ENCODE data around the gene NSF. TPM values are rescaled to one million over a fixed set of nuclear protein-coding genes. Genes with fewer than 3 reads are reported as not detected.
"Not testable (repeated sequence)": the region's sequence is repeated elsewhere in the genome, so short reads cannot be mapped to it uniquely, and the experiment has no call there.

NSF gene
- 22.1 and 22.2 TPM in 2 replicates for total RNA-seq (2014; rRNA removed; shearing (Covaris generic))

GRCh38 chr17:46590157-46591146, at the start of gene NSF:
Gene NSF, plus strand, starts transcription at chr17:46590669. Its CDS starts 107 bp downstream, at chr17:46590776.
- not testable (repeated sequence) for H3K27me3 ChIP-seq (ENCODE audit: control insufficient read depth, insufficient read depth, low read length); H3K36me3 ChIP-seq (replicated peaks; ENCODE audit: control insufficient read depth, insufficient read depth, low read length); DNase-seq; H3K4me3 ChIP-seq (ENCODE audit: insufficient read depth, low read depth, low read length)

GRCh38 chr17:46548607-46549006, 41.9 kb upstream of the NSF start:
- not testable (repeated sequence) for DNase-seq; H3K27me3 ChIP-seq (ENCODE audit: control insufficient read depth, insufficient read depth, low read length)

GRCh38 chr17:46559155-46559554, 31.3 kb upstream of the NSF start:
- not testable (repeated sequence) for H3K4me3 ChIP-seq (ENCODE audit: insufficient read depth, low read depth, low read length); H3K27me3 ChIP-seq (ENCODE audit: control insufficient read depth, insufficient read depth, low read length); H3K36me3 ChIP-seq (replicated peaks; ENCODE audit: control insufficient read depth, insufficient read depth, low read length); DNase-seq

More at GRCh38 chr17:46548607-46549006, 41.9 kb upstream of the NSF start:
- not testable (repeated sequence) for H3K36me3 ChIP-seq (replicated peaks; ENCODE audit: control insufficient read depth, insufficient read depth, low read length); H3K4me3 ChIP-seq (ENCODE audit: insufficient read depth, low read depth, low read length)

DNA sequence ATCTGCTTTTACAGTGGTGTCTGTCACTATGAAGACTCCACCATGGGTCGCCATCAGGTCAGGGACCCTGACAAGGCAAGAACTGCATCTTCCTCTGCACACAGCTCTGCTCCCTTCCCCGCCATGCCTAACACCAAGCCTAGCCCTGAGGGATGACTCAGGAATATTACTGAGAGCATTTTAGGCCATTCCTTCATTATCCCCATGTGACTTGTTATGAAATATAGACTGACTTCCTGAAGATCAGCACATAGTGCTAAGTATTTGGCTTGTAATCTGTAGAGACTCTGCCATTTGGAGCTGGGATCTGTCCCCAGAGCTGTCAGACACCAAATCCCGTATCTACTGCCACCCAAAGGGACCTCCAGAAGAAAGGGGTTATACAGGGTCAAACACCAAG, 30.4 kb upstream of the NSF start:
- H3K27me3 ChIP-seq (ENCODE audit: control insufficient read depth, insufficient read depth, low read length); H3K4me3 ChIP-seq (ENCODE audit: insufficient read depth, low read depth, low read length); DNase-seq; H3K36me3 ChIP-seq (replicated peaks; ENCODE audit: control insufficient read depth, insufficient read depth, low read length): not testable (repeated sequence)

- H3K27me3 ChIP-seq (ENCODE audit: control insufficient read depth, insufficient read depth, low read length); H3K4me3 ChIP-seq (ENCODE audit: insufficient read depth, low read depth, low read length); H3K36me3 ChIP-seq (replicated peaks; ENCODE audit: control insufficient read depth, insufficient read depth, low read length); DNase-seq: not testable (repeated sequence)
Observed at GRCh38 chr17:46566284-46566683, 24.2 kb upstream of the NSF start.

DNA sequence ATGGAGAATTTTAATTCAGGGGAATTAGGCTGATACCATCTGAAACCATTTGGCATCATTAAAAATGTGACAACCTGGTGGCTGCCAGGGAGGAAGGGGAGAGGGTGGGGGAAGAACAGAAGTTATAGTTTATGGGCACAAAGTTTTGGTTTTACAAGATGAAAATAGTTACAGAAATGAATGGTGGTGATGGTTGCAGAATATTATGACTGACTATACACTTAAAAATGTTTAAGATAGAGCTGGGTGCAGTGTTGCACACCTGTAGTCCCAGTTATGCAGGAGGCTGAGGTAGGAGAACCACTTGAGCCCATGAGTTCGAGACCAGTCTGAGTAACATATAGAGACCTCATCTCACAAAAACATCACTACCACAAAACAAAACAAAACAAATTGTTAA, 23.5 kb upstream of the NSF start:
- not testable (repeated sequence) for DNase-seq; H3K27me3 ChIP-seq (ENCODE audit: control insufficient read depth, insufficient read depth, low read length); H3K36me3 ChIP-seq (replicated peaks; ENCODE audit: control insufficient read depth, insufficient read depth, low read length); H3K4me3 ChIP-seq (ENCODE audit: insufficient read depth, low read depth, low read length)

GRCh38 chr17:46571796-46572195, 18.7 kb upstream of the NSF start:
- H3K36me3 ChIP-seq (replicated peaks; ENCODE audit: control insufficient read depth, insufficient read depth, low read length): not testable (repeated sequence)

DNA sequence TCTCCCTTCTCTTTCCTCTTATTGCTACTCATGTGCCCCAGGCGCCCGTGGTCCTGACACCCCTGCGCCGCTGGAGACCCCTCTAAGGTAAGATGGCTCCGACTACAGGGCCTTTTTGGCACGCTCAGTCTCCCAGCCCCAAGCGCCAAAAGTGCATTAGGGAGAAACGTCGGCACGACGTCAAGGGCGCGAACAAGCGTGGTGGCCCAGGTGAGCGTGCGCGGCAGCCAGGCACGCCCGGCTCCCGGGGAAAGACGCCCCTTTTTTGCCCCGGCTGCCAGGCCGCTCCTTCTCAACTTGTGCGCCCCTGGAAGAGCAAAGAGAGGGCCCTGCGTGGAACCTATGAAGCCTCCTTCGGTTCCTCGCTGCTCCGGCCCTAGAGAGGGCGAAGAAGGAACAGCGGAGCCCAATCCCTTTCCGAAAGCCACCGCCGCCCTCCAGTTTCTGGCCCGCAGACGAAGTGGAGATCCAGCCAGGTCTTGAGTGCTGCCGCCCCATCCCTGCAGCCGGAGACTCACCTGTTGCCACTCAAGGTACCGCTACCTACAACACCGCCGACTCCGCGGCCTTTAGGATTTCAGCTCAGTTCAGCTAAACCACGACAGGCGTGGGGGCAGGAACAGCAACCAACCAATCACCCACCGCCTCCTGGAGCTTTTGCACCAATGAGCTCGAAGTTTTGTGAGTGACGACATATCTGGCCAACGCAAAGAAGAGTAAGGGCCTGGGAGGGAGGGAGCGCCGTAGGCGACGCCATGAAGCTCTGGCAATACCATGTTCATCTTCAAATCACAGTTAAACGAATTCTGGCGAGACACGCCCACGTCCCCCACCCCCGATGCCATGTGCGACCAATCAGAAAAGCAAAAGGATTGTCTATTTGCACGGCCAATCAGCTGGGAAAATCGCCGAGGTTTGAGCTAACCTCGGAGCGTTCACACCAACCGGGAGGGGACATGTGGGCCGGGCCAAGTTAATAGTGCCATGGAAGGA, 11.1 kb upstream of the NSF start, which contains the start of gene ARL17A:
Gene ARL17A (minus strand): TSS at position 609 of the 993 bp plus-strand sequence. CDS start 3,369 bp downstream, outside the sequence.
- not testable (repeated sequence) for H3K36me3 ChIP-seq (replicated peaks; ENCODE audit: control insufficient read depth, insufficient read depth, low read length); DNase-seq; H3K4me3 ChIP-seq (ENCODE audit: insufficient read depth, low read depth, low read length); H3K27me3 ChIP-seq (ENCODE audit: control insufficient read depth, insufficient read depth, low read length)

More at GRCh38 chr17:46571796-46572195, 18.7 kb upstream of the NSF start:
- DNase-seq; H3K27me3 ChIP-seq (ENCODE audit: control insufficient read depth, insufficient read depth, low read length); H3K4me3 ChIP-seq (ENCODE audit: insufficient read depth, low read depth, low read length): not testable (repeated sequence)

GRCh38 chr17:46580082-46580481, 10.4 kb upstream of the NSF start:
- not testable (repeated sequence) for H3K4me3 ChIP-seq (ENCODE audit: insufficient read depth, low read depth, low read length); H3K36me3 ChIP-seq (replicated peaks; ENCODE audit: control insufficient read depth, insufficient read depth, low read length); DNase-seq; H3K27me3 ChIP-seq (ENCODE audit: control insufficient read depth, insufficient read depth, low read length)

- not testable (repeated sequence) for H3K27me3 ChIP-seq (ENCODE audit: control insufficient read depth, insufficient read depth, low read length); H3K36me3 ChIP-seq (replicated peaks; ENCODE audit: control insufficient read depth, insufficient read depth, low read length); DNase-seq; H3K4me3 ChIP-seq (ENCODE audit: insufficient read depth, low read depth, low read length)
Observed at GRCh38 chr17:46585444-46585843, 5.0 kb upstream of the NSF start.

DNA sequence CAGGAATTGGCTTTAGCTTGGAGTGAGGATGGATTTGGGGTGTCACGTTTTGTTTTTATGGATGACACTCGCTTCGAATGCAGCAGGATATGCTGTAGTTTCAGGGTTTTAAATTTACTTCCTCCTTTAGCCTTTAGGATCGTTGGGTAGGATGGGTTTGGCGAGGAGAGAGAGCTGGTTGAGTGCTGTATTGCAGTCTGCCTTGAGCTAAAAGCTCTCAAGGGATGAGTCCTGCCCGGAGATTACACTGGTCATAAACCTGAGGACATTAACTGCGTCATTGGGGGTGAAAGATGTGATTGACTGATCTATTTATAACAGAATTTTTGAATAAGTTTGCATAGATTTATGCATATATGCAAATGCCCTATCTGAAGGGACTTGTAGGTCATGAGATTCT, 863 bp downstream of the NSF start:
- not testable (repeated sequence) for H3K27me3 ChIP-seq (ENCODE audit: control insufficient read depth, insufficient read depth, low read length); H3K4me3 ChIP-seq (ENCODE audit: insufficient read depth, low read depth, low read length); H3K36me3 ChIP-seq (replicated peaks; ENCODE audit: control insufficient read depth, insufficient read depth, low read length); DNase-seq

DNA sequence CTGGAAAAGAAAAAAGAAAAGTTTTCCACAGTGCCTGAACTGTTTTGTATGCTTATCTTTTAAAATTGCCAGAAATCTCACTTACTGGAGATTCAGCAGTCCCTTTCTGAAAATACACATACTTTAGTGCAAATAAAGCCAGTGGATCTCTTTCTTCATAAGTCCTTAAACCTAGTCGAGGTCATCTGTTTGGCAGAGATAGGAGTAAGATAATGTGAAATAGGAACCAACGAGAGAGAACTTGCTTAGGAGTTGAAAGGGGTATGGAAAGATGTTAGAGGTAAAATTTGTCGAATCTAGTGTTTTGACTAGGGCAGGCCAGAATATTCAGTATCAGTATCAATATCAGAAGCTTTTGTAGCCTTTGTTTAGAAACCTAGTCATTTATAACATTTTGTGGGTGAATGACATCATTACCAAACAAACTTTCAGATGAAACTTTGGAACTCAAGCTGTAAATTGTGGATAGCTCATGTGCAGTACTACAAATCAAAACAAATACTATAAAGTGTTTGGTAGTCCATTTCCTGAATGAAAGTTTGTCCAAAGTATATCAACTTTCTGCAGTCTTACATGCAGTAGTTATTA, 8.0 kb downstream of the NSF start:
- H3K36me3 ChIP-seq (replicated peaks; ENCODE audit: control insufficient read depth, insufficient read depth, low read length); H3K27me3 ChIP-seq (ENCODE audit: control insufficient read depth, insufficient read depth, low read length); H3K4me3 ChIP-seq (ENCODE audit: insufficient read depth, low read depth, low read length); DNase-seq: not testable (repeated sequence)

DNA sequence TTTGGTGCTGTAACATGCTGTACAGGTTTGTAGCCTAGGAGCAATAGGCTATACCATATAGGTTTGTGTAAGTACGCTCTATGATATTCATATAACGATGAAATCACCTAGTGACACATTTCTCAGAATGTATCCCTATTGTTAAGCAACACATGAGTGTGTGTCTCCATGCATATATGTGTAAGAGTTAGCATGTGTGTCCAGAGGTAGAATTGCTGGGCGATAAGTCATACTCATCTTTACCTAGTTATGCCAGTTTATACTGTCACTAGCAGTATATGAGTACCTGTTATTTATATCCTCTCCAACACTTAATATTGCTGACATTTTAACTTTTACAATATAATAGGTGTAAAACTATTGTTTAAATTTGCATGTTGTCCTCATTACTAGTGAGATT, 10.3 kb downstream of the NSF start:
- not testable (repeated sequence) for DNase-seq; H3K36me3 ChIP-seq (replicated peaks; ENCODE audit: control insufficient read depth, insufficient read depth, low read length); H3K4me3 ChIP-seq (ENCODE audit: insufficient read depth, low read depth, low read length); H3K27me3 ChIP-seq (ENCODE audit: control insufficient read depth, insufficient read depth, low read length)

DNA sequence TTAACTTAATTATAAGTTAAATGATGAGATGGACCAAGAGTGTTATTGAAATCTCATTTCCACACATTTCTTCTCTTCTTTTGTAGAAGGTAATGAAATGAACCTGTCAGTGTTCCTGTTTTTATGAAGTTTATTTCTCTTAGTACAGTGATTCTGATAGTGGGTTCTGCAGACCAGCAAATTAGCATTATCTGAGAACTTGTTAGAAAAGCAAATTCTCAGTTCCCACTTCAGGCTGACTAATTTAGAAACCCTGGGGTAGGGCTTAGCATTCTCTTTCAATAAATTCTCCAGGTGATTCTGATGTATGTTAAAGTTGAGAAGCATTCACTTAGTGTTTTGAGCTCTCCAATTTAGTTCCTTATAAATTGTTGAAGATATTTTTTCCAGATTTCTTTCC, 12.7 kb downstream of the NSF start:
- not testable (repeated sequence) for H3K36me3 ChIP-seq (replicated peaks; ENCODE audit: control insufficient read depth, insufficient read depth, low read length); H3K27me3 ChIP-seq (ENCODE audit: control insufficient read depth, insufficient read depth, low read length); DNase-seq; H3K4me3 ChIP-seq (ENCODE audit: insufficient read depth, low read depth, low read length)
